H1 (cell line): ENCODE results near the gene ASB6. TPM values are rescaled to one million over a fixed set of nuclear protein-coding genes. Genes with fewer than 3 reads are reported as not detected.

ENCODE experiments used
- CTCF ChIA-PET: fragments of 300-600 bp; sonication (Branson Sonifier 250); formaldehyde crosslinking; loops from one replicate; lab custom pipeline; 2021; ENCODE audit not compliant: partially characterized antibody; lab: Charles Lee
- POLR2A ChIA-PET: fragments of 300-600 bp; sonication (Branson Sonifier 250); formaldehyde crosslinking; loops from one replicate; lab custom pipeline; 2021; ENCODE audit warnings: inconsistent platforms; ENCODE audit not compliant: partially characterized antibody; lab: Charles Lee
- DNase-seq, 2 experiments: peaks; one replicate each; pipeline versions ENCODE4 v3.0.0 to v3.0.0-alpha.2; 2010 to 2022; ENCODE audit warnings: low spot score in 2 of 2, low read depth in 1 of 2, mixed read lengths in 1 of 2
- FAIRE-seq: peaks from 2 replicates; lab custom pipeline; 2011; peaks lifted over from hg19 to GRCh38; lab: Jason Lieb, UNC
- H2AFZ ChIP-seq: 2 replicates; pipeline ENCODE4 v1.8.1; 2012; ENCODE audit warnings: low read length, inconsistent platforms
- H2AK5ac ChIP-seq: 2 replicates; pipeline ENCODE4 v1.6.1; 2013; ENCODE audit warnings: low read depth, low read length
- H2BK120ac ChIP-seq: replicated peaks from 2 replicates; pipeline ENCODE3; 2013; ENCODE audit warnings: low read depth, low read length, inconsistent platforms
- H2BK12ac ChIP-seq: 2 replicates; pipeline ENCODE4 v1.6.1; 2013; ENCODE audit warnings: low read depth, low read length
- H2BK15ac ChIP-seq: 2 replicates; pipeline ENCODE4 v1.6.1; 2013; ENCODE audit warnings: low read length
- H2BK20ac ChIP-seq: 2 replicates; pipeline ENCODE4 v1.6.1; 2013; ENCODE audit warnings: low read length
- H2BK5ac ChIP-seq: 2 replicates; pipeline ENCODE4 v1.6.1; 2013; ENCODE audit warnings: low read depth, low read length
- H3K14ac ChIP-seq: 2 replicates; pipeline ENCODE4 v1.6.1; 2013; ENCODE audit warnings: inconsistent platforms; ENCODE audit not compliant: insufficient read length
- H3K18ac ChIP-seq: 2 replicates; pipeline ENCODE4 v1.6.1; 2013; ENCODE audit warnings: low read length; ENCODE audit errors: extremely low read depth
- H3K23ac ChIP-seq: 2 replicates; pipeline ENCODE4 v1.6.1; 2013; ENCODE audit warnings: inconsistent platforms; ENCODE audit not compliant: insufficient read length
- H3K23me2 ChIP-seq: 2 replicates; pipeline ENCODE4 v1.6.1; 2013; ENCODE audit warnings: low read depth, low read length
- H3K27ac ChIP-seq: 2 replicates; pipeline ENCODE4 v1.6.1; 2011; ENCODE audit warnings: low read depth, low read length, inconsistent platforms
- H3K27me3 ChIP-seq, 4 experiments: replicated peaks in 1 of 4; 1 replicate in 1 of 4; 2 replicates in 3 of 4; pipeline versions ENCODE4 v1.6.1 to v1.8.1; 2011 to 2013; ENCODE audit warnings: low read length in 3 of 4, mild to moderate bottlenecking in 3 of 4, inconsistent platforms in 2 of 4, mixed read lengths in 2 of 4, moderate library complexity in 1 of 4; ENCODE audit not compliant: control insufficient read depth in 3 of 4, insufficient read depth in 3 of 4; ENCODE audit errors: extremely low read depth in 1 of 4
- H3K36me3 ChIP-seq, 4 experiments: 2 replicates each; pipeline versions ENCODE4 v1.6.1 to v1.8.1; 2011 to 2013; ENCODE audit warnings: mild to moderate bottlenecking in 4 of 4, low read length in 3 of 4, moderate library complexity in 2 of 4, control low read depth in 1 of 4, inconsistent platforms in 1 of 4; ENCODE audit not compliant: insufficient read depth in 4 of 4, control insufficient read depth in 2 of 4
- H3K4ac ChIP-seq: replicated peaks from 2 replicates; pipeline ENCODE3; 2013; ENCODE audit warnings: low read length, low read depth, mixed read lengths, inconsistent platforms; ENCODE audit not compliant: insufficient read length
- H3K4me1 ChIP-seq, 4 experiments: replicated peaks in 1 of 4; 1 replicate in 1 of 4; 2 replicates in 3 of 4; pipeline versions ENCODE4 v1.6.1 to v1.8.1; 2011 to 2013; ENCODE audit warnings: low read length in 3 of 4, inconsistent platforms in 2 of 4, mixed read lengths in 1 of 4; ENCODE audit not compliant: insufficient read depth in 4 of 4, control insufficient read depth in 3 of 4
- H3K4me2 ChIP-seq, 2 experiments: 2 replicates each; pipeline versions ENCODE4 v1.6.1 to v1.8.1; 2011 to 2013; ENCODE audit warnings: low read depth in 2 of 2, low read length in 2 of 2, control low read depth in 1 of 2, inconsistent platforms in 1 of 2, mild to moderate bottlenecking in 1 of 2; ENCODE audit not compliant: insufficient read depth in 1 of 2
- H3K4me3 ChIP-seq, 4 experiments: fragments of 200-600, 300-600 bp in 1 of 4; sonication (generic), shearing (Covaris generic), sonication (Bioruptor Twin) in 1 of 4; 2 replicates each; pipeline versions ENCODE4 v1.5.1 to v1.8.1; 2011 to 2016; ENCODE audit warnings: low read length in 4 of 4, low read depth in 3 of 4, control low read depth in 2 of 4, inconsistent platforms in 2 of 4, mild to moderate bottlenecking in 2 of 4, mixed read lengths in 1 of 4, moderate library complexity in 1 of 4; ENCODE audit not compliant: insufficient read depth in 2 of 4; ENCODE audit errors: extremely low read depth in 1 of 4
- H3K56ac ChIP-seq: replicated peaks from 2 replicates; pipeline ENCODE3; 2013; ENCODE audit warnings: low read depth, mild to moderate bottlenecking, mixed read lengths, low read length, inconsistent platforms; ENCODE audit not compliant: insufficient read length
- H3K79me1 ChIP-seq: 2 replicates; pipeline ENCODE4 v1.6.1; 2013; ENCODE audit warnings: low read depth, low read length, control low read depth
- H3K79me2 ChIP-seq, 2 experiments: 2 replicates each; pipeline versions ENCODE4 v1.6.1 to v1.8.1; 2012 to 2013; ENCODE audit warnings: low read length in 2 of 2, mild to moderate bottlenecking in 2 of 2, inconsistent platforms in 1 of 2; ENCODE audit not compliant: insufficient read depth in 2 of 2, control insufficient read depth in 1 of 2
- H3K9ac ChIP-seq, 4 experiments: replicated peaks in 1 of 4; 1 replicate in 1 of 4; 2 replicates in 3 of 4; pipeline versions ENCODE4 v1.6.1 to v1.8.1; 2011 to 2013; ENCODE audit warnings: low read depth in 3 of 4, low read length in 3 of 4, control low read depth in 2 of 4, mild to moderate bottlenecking in 2 of 4, moderate library complexity in 2 of 4, inconsistent platforms in 1 of 4; ENCODE audit errors: extremely low read depth in 1 of 4
- H3K9me3 ChIP-seq, 2 experiments: 2 replicates each; pipeline versions ENCODE4 v1.6.1 to v1.8.1; 2012 to 2013; ENCODE audit warnings: mild to moderate bottlenecking in 2 of 2, moderate library complexity in 2 of 2, control low read depth in 1 of 2, inconsistent platforms in 1 of 2, low read depth in 1 of 2, low read length in 1 of 2, mixed read lengths in 1 of 2; ENCODE audit not compliant: insufficient read depth in 2 of 2
- H4K20me1 ChIP-seq, 2 experiments: replicated peaks in 1 of 2; 2 replicates each; pipeline versions ENCODE3 to v1.8.1; 2011 to 2013; ENCODE audit warnings: inconsistent platforms in 2 of 2, low read length in 2 of 2, mild to moderate bottlenecking in 1 of 2; ENCODE audit not compliant: insufficient read depth in 2 of 2, control insufficient read depth in 1 of 2
- H4K5ac ChIP-seq: 2 replicates; pipeline ENCODE4 v1.6.1; 2013; ENCODE audit warnings: low read length, low read depth, mixed read lengths, inconsistent platforms; ENCODE audit not compliant: insufficient read length
- H4K8ac ChIP-seq: 2 replicates; pipeline ENCODE4 v1.8.0; 2013; ENCODE audit warnings: mild to moderate bottlenecking, moderate library complexity, low read length, inconsistent platforms; ENCODE audit not compliant: insufficient read depth; ENCODE audit errors: extremely low read depth
- H4K91ac ChIP-seq: replicated peaks from 2 replicates; pipeline ENCODE3; 2013; ENCODE audit warnings: low read length, mixed read lengths, inconsistent platforms; ENCODE audit not compliant: insufficient read length
- CBX5 ChIP-seq: fragments of 300-800, 300-1000 bp; sonication (generic); IDR thresholded peaks from 2 replicates; pipeline ENCODE4 v1.7.1; 2016; ENCODE audit warnings: antibody characterized with exemption, low read length, low read depth
- CHD1 ChIP-seq: IDR thresholded peaks from 2 replicates; pipeline ENCODE4 v1.6.1; 2012; ENCODE audit warnings: low read depth, low read length, improper control_type of control experiment
- FOSL1 ChIP-seq: IDR thresholded peaks from 2 replicates; pipeline ENCODE4 v1.6.1; 2011; ENCODE audit warnings: mild to moderate bottlenecking, low read depth, low read length, moderate library complexity; ENCODE audit not compliant: insufficient read depth
- JUN ChIP-seq: IDR thresholded peaks from 2 replicates; pipeline ENCODE4 v1.6.1; 2011; ENCODE audit warnings: low read depth, mild to moderate bottlenecking, improper control_type of control experiment, low read length
- MAX ChIP-seq: IDR thresholded peaks from 2 replicates; pipeline ENCODE4 v1.6.1; 2012; ENCODE audit warnings: inconsistent platforms
- POLR2AphosphoS5 ChIP-seq: IDR thresholded peaks from 2 replicates; pipeline ENCODE4 v1.6.1; 2011; ENCODE audit warnings: low read depth, low read length
- SP1 ChIP-seq: IDR thresholded peaks from 2 replicates; pipeline ENCODE4 v1.6.1; 2011; ENCODE audit warnings: low read depth, low read length
- TAF7 ChIP-seq: optimal IDR thresholded peaks from 2 replicates; pipeline ENCODE3; 2011; ENCODE audit warnings: low read depth, mild to moderate bottlenecking, inconsistent platforms, low read length, moderate library complexity, borderline replicate concordance
- YY1 ChIP-seq: IDR thresholded peaks from 2 replicates; pipeline ENCODE4 v1.6.1; 2011; ENCODE audit warnings: low read depth, mild to moderate bottlenecking, low read length
- WGBS, 2 experiments: shearing (Covaris generic) in 1 of 2; methylation state at CpG; one replicate each; pipeline versions ENCODE4 v1.1.6 to v1.1.7; 2013 to 2015; ENCODE audit warnings: low lambda C conversion rate in 2 of 2, mixed read lengths in 2 of 2, inconsistent platforms in 1 of 2, low coverage in 1 of 2, missing lambda C conversion rate in 1 of 2; ENCODE audit not compliant: insufficient replicate concordance in 2 of 2, insufficient coverage in 1 of 2, insufficient read length in 1 of 2; ENCODE audit errors: extremely low coverage in 1 of 2, missing lambda C conversion rate in 1 of 2; 5-methylcytosine and 5-hydroxymethylcytosine counted together
- polyA plus RNA-seq, 7 experiments: library from polyadenylated mRNA; depleted of rRNA in 3 of 7; stranded (reverse) in 5 of 7; unstranded in 2 of 7; fragments of >200 nt in 5 of 7; fragments of 200-250 nt in 2 of 7; gene quantifications; 1 replicate in 5 of 7; 2 replicates in 1 of 7; 4 replicates in 1 of 7; pipeline versions ENCODE4 v1.2.1 to v1.2.3, GENCODE V29; 2011 to 2013; ENCODE audit warnings: missing spikeins in 2 of 7, mixed read lengths in 2 of 7
- total RNA-seq: library from RNA; stranded (reverse); fragmentation: NEBNext Ultra II Directional; extraction: Animal tissue kit (Norgen Biotek cat#: 25700); gene quantifications from 2 replicates; pipeline ENCODE4 v1.2.1, GENCODE V29; 2021

ASB6 gene
- total and polyA plus RNA-seq, 2 of the 8 experiments (the other 6 are each of a cell fraction or from before 2014, with no cell fraction given): 14.0 to 17.3 TPM

DNA sequence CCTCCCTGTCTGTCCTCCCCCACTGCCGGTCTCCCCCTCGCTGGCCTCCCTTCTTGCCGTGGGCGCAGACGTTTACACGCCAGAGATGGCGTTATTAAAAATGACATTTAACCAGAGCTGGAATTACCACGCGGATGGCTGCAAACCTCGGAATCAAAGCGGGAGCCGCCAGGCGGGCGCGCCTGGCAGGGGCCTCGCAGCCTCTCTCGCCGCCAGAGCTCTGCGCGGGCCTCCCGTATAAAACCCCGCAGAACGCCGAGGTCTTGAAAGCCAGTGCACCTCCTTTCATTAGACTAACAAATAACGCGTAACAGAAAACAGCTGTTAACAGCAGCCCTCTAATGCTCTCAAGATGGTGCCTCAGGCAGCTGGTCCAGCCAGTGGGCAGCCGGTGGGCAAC, 33.7 kb upstream of the ASB6 start:
- Histone ChIP-seq H4K5ac (no peak overlapping the region), H3K23ac (no peak overlapping the region), H3K9ac (no peak overlapping the region), H2BK15ac (no peak overlapping the region), H3K14ac (no peak overlapping the region), H3K9me3 (no peaks in the 10 kb centered on the region), H3K23me2 (no peaks in the 10 kb centered on the region), H2BK12ac (no peak overlapping the region), H2BK5ac (no peak overlapping the region), H2AFZ (no peak overlapping the region), H3K4me1 (peaks cover 0 to 4% (median 2%) of the 10 kb centered on the region in 4 experiments; a peak in 3 of 7 replicates), H4K20me1 (no peaks in the 10 kb centered on the region), H2BK20ac (no peak overlapping the region), H3K79me2 (no peaks in the 10 kb centered on the region), H4K8ac (no peak overlapping the region), H3K4me2 (no peak overlapping the region), H3K36me3 (no peaks in the 10 kb centered on the region), H3K56ac (no peak overlapping the region), H3K4ac (no peak overlapping the region), H3K27ac (no peak overlapping the region), H3K4me3 (no peak overlapping the region), H2BK120ac (no peak overlapping the region), H3K27me3 (no peaks in the 10 kb centered on the region; a peak in 2 of 7 replicates), H3K79me1 (no peaks in the 10 kb centered on the region), H3K18ac (no peak overlapping the region), H2AK5ac (no peak overlapping the region), H4K91ac (no peak overlapping the region)
- 91% methylated on average over 26 of the region's 27 CpGs; no CpG with 5 or more reads in 1 of the 2 experiments for WGBS, 2 experiments
- FAIRE-seq (no peak), DNase-seq (peak in 1 of 2 experiments; percentile 41)
- POLR2A ChIA-PET: interaction anchor here (1.3 to 2.0 kb wide), 2 partner anchors 11 to 12 kb away, joined by 3 to 6 read pairs; partner anchors contain the start of gene PRRX2
- CTCF ChIA-PET: interaction anchor here (0.7 to 1.9 kb wide), 7 partner anchors 9 to 114 kb away, joined by 3 to 7 read pairs (median 3); no protein-coding TSS in a partner anchor
- no peak for TF ChIP-seq JUN
- TF ChIP-seq FOSL1: no peak
- no peak for TF ChIP-seq SP1
- TF ChIP-seq POLR2AphosphoS5: no peak
- TF ChIP-seq CBX5: no peak
- TF ChIP-seq YY1: no peak
- TF ChIP-seq CHD1: no peak
- no peak for TF ChIP-seq MAX
- TF ChIP-seq TAF7: no peak
